ENCODE measurements around the gene ZNF416. TPM values are rescaled to one million over a fixed set of nuclear protein-coding genes. Genes with fewer than 3 reads are reported as not detected.

Gene ZNF416
- total RNA-seq, 1 experiment from 2014 or later: 6.6 TPM

DNA sequence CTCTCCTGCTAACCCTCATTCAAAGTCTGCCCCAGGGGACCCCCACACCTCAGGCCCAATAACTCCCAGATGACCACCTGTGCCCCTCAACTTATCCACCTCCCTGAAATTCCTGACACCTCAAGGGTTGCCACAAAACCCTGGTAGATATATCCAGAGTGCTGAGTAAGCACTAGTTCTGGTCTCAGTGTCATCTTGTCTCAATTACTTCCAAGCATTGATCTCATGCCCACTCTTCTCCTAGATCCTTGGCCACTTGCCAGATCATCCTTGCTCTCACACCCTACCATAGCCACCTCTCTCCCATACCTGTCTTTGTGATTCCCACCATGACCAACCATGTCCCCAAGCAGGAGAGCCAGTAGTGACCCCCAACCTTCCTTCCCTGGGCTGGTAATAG lies 2.0 kb downstream of the ZNF416 start:
- peaks cover 30% of the 10 kb centered on the region for H3K9me3 Mint-ChIP-seq (ENCODE audit: low read depth, unreplicated experiment)
- DNase-seq: no peak
- TF ChIP-seq, protein P1, sequence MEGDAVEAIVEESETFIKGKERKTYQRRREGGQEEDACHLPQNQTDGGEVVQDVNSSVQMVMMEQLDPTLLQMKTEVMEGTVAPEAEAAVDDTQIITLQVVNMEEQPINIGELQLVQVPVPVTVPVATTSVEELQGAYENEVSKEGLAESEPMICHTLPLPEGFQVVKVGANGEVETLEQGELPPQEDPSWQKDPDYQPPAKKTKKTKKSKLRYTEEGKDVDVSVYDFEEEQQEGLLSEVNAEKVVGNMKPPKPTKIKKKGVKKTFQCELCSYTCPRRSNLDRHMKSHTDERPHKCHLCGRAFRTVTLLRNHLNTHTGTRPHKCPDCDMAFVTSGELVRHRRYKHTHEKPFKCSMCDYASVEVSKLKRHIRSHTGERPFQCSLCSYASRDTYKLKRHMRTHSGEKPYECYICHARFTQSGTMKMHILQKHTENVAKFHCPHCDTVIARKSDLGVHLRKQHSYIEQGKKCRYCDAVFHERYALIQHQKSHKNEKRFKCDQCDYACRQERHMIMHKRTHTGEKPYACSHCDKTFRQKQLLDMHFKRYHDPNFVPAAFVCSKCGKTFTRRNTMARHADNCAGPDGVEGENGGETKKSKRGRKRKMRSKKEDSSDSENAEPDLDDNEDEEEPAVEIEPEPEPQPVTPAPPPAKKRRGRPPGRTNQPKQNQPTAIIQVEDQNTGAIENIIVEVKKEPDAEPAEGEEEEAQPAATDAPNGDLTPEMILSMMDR (IDR thresholded peaks at IDR 0.05; ENCODE audit: unreplicated experiment): no peak
- H3K4me3 Mint-ChIP-seq (ENCODE audit: low read depth, unreplicated experiment): no peak overlapping the region
- H3K27me3 Mint-ChIP-seq (ENCODE audit: unreplicated experiment): no peaks in the 10 kb centered on the region
- BruUV-seq (replicated peaks): no TSS peak
- H3K36me3 Mint-ChIP-seq (ENCODE audit: insufficient read depth, unreplicated experiment): peaks cover 52% of the 10 kb centered on the region
- H3K27ac Mint-ChIP-seq (ENCODE audit: unreplicated experiment): no peak overlapping the region
- peaks cover 12% of the 10 kb centered on the region for H3K4me1 Mint-ChIP-seq (ENCODE audit: low read depth, unreplicated experiment)
- intact Hi-C loops (cut with micrococcal nuclease; ENCODE audit: unreplicated experiment): no loop called here
- CTCF ChIA-PET: no interaction called here

DNA sequence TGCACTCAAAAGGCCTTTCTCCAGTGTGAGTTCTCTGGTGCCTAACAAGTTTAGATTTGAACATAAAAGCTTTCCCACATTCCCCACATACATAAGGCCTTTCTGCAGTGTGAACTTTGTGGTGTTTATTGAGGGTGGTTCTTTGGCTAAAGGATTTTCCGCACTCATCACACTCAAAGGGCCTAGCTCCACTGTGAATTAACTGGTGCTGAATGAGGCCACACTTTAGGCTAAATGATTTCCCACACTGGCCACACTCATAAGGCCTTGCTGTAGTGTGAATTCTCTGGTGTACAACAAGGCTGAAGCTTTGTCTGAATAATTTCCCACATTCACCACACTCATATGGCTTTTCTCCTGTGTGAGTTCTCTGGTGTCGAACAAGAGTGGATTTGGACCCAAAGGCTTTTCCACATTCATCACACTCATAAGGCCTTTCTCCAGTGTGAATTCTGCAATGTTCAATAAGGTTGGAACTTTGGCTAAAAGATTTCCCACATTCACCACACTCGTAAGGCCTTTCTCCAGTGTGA lies 6.2 kb downstream of the ZNF416 start:
- DNase-seq: no peak
- intact Hi-C loops (cut with micrococcal nuclease; ENCODE audit: unreplicated experiment): no loop called here
- H3K27me3 Mint-ChIP-seq (ENCODE audit: unreplicated experiment): no peaks in the 10 kb centered on the region
- H3K4me3 Mint-ChIP-seq (ENCODE audit: low read depth, unreplicated experiment): no peak overlapping the region
- CTCF ChIA-PET: no interaction called here
- H3K27ac Mint-ChIP-seq (ENCODE audit: unreplicated experiment): no peak overlapping the region
- peaks cover 8% of the 10 kb centered on the region for H3K4me1 Mint-ChIP-seq (ENCODE audit: low read depth, unreplicated experiment)
- H3K9me3 Mint-ChIP-seq (ENCODE audit: low read depth, unreplicated experiment): peaks cover 34% of the 10 kb centered on the region
- TF ChIP-seq, protein P1 (IDR thresholded peaks at IDR 0.05; ENCODE audit: unreplicated experiment): no peak
- BruUV-seq (replicated peaks): no TSS peak
- H3K36me3 Mint-ChIP-seq (ENCODE audit: insufficient read depth, unreplicated experiment): peaks cover 42% of the 10 kb centered on the region

DNA sequence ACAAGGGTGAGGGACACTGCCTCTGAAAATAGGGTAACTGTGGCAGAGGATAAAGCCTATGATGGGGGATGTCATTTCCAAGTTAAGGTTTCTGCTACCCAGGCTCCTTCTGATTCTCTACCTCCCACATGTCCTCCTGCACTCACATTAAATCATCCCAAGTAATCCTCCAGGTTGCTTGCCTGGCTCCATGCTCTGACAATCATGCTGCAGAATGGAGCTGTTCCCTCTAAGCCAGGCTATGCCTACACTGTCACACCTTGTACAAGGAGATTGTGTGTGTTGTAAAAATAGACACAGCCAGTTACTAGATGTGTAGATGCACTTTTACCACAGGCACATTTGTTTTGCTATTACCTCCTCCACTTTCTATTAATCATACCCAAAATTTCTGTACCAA lies 8.0 kb downstream of the ZNF416 start:
- intact Hi-C loops (cut with micrococcal nuclease; ENCODE audit: unreplicated experiment): no loop called here
- DNase-seq: no peak
- H3K27ac Mint-ChIP-seq (ENCODE audit: unreplicated experiment): no peak overlapping the region
- peaks cover 29% of the 10 kb centered on the region for H3K36me3 Mint-ChIP-seq (ENCODE audit: insufficient read depth, unreplicated experiment)
- no peaks in the 10 kb centered on the region for H3K27me3 Mint-ChIP-seq (ENCODE audit: unreplicated experiment)
- BruUV-seq (replicated peaks): no TSS peak
- H3K9me3 Mint-ChIP-seq (ENCODE audit: low read depth, unreplicated experiment): peaks cover 29% of the 10 kb centered on the region
- CTCF ChIA-PET: interaction anchor here (0.6 kb wide), 1 partner anchor 10 kb away, joined by 5 read pairs; no protein-coding TSS in a partner anchor
- no peak overlapping the region for H3K4me3 Mint-ChIP-seq (ENCODE audit: low read depth, unreplicated experiment)
- H3K4me1 Mint-ChIP-seq (ENCODE audit: low read depth, unreplicated experiment): no peaks in the 10 kb centered on the region
- TF ChIP-seq, protein P1 (IDR thresholded peaks at IDR 0.05; ENCODE audit: unreplicated experiment): no peak

DNA sequence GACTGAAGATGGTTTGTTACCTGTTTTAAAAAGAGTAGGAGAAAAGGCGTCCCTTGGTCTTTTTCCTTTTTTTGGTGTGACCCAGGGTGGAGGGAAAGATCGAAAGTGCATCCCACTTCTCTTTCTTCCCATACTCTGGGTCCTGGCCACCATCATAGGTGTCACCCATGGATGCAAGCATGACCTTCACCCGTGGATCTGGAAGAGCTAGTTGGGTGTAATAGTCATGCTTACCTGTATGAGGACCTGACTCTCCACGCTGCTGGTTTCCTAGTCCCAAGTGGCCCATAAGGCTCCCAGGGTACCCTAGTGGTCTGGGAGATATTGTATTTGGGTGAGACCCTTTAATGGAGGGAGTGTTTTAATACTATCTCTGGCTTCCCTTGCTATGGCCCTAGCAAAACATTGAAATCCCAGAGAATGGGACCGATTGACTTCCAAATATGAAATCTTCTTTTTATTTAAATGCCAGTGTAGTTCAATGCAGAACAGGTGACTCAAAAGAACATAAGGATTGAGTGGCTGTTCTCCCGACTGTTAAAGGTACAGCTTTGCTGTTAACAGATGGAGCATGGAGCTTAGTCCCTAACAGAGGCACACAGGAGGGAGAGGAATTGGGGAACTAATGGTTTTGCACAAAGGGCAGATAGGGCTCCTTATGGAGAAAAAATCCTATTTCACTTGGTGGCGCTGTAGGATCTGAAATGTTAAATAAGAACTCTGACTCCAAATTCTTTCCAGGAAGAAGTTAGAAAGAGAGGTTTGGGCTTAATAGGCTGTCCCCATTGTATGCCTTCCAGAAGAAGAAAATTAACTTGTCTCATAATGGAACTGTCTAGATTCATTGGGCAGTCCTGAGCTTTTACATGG lies 12.1 kb downstream of the ZNF416 start:
- no peaks in the 10 kb centered on the region for H3K4me1 Mint-ChIP-seq (ENCODE audit: low read depth, unreplicated experiment)
- H3K27ac Mint-ChIP-seq (ENCODE audit: unreplicated experiment): no peak overlapping the region
- no TSS peak for BruUV-seq (replicated peaks)
- TF ChIP-seq, protein P1 (IDR thresholded peaks at IDR 0.05; ENCODE audit: unreplicated experiment): no peak
- H3K4me3 Mint-ChIP-seq (ENCODE audit: low read depth, unreplicated experiment): no peak overlapping the region
- CTCF ChIA-PET: no interaction called here
- no peaks in the 10 kb centered on the region for H3K27me3 Mint-ChIP-seq (ENCODE audit: unreplicated experiment)
- H3K36me3 Mint-ChIP-seq (ENCODE audit: insufficient read depth, unreplicated experiment): peaks cover 9% of the 10 kb centered on the region
- intact Hi-C loops (cut with micrococcal nuclease; ENCODE audit: unreplicated experiment): no loop called here
- H3K9me3 Mint-ChIP-seq (ENCODE audit: low read depth, unreplicated experiment): peaks cover 29% of the 10 kb centered on the region
- DNase-seq: no peak
